ENCODE measurements around the gene TRMT5. TPM values are rescaled to one million over a fixed set of nuclear protein-coding genes. Genes with fewer than 3 reads are reported as not detected.

The TRMT5 gene
- total RNA-seq, 1 donor from 2014 or later: 19.8 TPM

DNA sequence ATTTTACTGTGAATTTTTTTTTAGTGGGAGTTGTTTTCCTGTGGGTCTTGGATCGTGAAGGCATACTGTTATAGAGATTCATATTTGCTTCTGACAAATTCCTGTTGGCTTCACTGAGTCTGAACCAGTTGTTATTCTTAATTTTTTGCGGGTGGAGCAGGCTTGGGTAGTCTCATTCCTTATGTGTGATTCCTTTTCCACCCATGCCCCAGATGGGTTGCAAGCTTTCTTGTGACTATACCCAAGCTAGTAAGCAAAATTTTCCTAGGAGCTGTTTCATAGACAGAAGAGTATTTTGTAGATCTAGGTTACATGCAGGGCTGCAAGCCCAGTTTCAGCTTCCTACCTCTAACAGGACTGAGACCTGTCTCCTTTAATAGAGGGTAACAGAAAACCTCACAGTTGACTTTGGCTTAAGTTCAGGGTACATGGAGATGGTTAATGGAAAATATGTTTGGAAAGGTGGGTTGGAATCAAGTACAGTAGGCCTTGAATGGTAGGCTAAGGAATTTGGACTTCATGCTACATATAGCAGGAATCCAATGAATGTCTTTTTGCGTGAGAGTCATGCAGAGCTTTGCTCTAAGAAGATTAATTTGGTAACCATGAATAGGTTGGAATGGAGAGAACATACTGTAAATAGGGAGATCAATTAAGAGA is 29.0 kb downstream of the TRMT5 start:
- Mint-ChIP-seq H3K36me3 (peaks cover 12% of the 10 kb centered on the region), H3K27ac (no peak overlapping the region), H3K4me1 (ENCODE audit: unreplicated experiment) (no peaks in the 10 kb centered on the region), H3K4me3 (no peak overlapping the region), H3K27me3 (no peaks in the 10 kb centered on the region), H3K9me3 (peaks cover 14% of the 10 kb centered on the region)
- no peak for DNase-seq (ENCODE audit: extremely low spot score, unreplicated experiment)
- TF ChIP-seq, protein P1, sequence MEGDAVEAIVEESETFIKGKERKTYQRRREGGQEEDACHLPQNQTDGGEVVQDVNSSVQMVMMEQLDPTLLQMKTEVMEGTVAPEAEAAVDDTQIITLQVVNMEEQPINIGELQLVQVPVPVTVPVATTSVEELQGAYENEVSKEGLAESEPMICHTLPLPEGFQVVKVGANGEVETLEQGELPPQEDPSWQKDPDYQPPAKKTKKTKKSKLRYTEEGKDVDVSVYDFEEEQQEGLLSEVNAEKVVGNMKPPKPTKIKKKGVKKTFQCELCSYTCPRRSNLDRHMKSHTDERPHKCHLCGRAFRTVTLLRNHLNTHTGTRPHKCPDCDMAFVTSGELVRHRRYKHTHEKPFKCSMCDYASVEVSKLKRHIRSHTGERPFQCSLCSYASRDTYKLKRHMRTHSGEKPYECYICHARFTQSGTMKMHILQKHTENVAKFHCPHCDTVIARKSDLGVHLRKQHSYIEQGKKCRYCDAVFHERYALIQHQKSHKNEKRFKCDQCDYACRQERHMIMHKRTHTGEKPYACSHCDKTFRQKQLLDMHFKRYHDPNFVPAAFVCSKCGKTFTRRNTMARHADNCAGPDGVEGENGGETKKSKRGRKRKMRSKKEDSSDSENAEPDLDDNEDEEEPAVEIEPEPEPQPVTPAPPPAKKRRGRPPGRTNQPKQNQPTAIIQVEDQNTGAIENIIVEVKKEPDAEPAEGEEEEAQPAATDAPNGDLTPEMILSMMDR (conservative IDR thresholded peaks at IDR 0.05): no peak

DNA sequence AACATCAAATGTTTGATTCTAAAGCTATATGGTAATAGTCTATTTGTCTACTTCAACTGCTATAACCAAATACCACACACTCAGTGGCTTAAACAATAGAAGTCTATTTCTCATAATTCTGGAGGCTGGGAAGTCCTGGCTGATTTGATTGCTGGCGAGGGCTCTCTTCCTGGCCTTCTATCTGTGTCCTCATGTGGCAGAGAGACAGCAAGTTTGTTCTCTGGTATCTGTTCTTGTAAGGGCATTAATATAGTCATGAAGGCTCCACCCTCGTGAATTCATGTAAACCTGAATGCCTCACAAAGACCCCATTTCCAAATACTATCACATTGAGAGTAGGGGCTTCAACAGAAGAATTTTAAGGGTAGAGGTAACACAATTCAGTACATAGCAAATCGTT is 34.1 kb downstream of the TRMT5 start:
- peaks cover 11% of the 10 kb centered on the region for H3K36me3 Mint-ChIP-seq
- DNase-seq (ENCODE audit: extremely low spot score, unreplicated experiment): no peak
- TF ChIP-seq, protein P1 (conservative IDR thresholded peaks at IDR 0.05): no peak
- no peak overlapping the region for H3K4me3 Mint-ChIP-seq
- H3K9me3 Mint-ChIP-seq: no peaks in the 10 kb centered on the region
- H3K4me1 Mint-ChIP-seq (ENCODE audit: unreplicated experiment): peaks cover 5% of the 10 kb centered on the region
- H3K27me3 Mint-ChIP-seq: no peaks in the 10 kb centered on the region
- no peak overlapping the region for H3K27ac Mint-ChIP-seq

DNA sequence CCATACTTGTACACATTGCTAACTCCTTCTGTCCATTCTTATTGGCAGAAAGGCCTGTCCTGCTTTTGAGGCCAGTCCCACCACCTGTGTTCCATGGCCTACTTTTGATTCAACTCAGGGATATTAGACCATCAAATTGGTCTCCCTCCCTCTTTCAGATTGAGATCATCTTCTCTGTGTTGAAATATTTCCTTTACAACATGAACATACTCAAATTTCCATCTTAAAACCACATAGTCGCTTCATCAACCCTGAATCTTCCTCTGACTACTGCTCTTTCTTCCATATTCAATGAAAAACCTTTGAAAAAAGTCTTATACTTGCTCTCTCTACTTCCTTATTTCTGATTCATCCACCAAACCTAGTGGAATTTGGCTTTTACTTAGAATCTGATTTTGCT is 34.9 kb downstream of the TRMT5 start:
- H3K27ac Mint-ChIP-seq: no peak overlapping the region
- TF ChIP-seq, protein P1 (conservative IDR thresholded peaks at IDR 0.05): no peak
- H3K36me3 Mint-ChIP-seq: peaks cover 14% of the 10 kb centered on the region
- H3K9me3 Mint-ChIP-seq: no peaks in the 10 kb centered on the region
- peaks cover 5% of the 10 kb centered on the region for H3K4me1 Mint-ChIP-seq (ENCODE audit: unreplicated experiment)
- no peak overlapping the region for H3K4me3 Mint-ChIP-seq
- no peaks in the 10 kb centered on the region for H3K27me3 Mint-ChIP-seq
- no peak for DNase-seq (ENCODE audit: extremely low spot score, unreplicated experiment)

DNA sequence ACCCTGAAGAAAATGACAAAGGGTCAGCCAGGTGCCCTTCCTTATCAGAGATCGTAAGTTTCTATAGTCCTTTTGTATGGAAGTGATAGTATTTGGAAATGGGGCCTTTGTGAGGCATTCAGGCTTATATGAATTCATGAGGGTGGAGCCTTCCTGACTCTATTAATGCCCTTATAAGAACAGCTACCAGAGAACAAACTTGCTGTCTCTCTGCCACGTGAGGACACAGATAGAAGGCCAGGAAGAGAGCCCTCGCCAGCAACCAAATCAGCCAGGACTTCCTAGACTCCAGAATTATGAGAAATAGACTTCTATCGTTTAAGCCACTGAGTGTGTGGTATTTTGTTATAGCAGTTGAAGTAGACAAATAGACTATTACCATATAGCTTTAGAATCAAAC is 36.7 kb downstream of the TRMT5 start:
- H3K27me3 Mint-ChIP-seq: no peaks in the 10 kb centered on the region
- no peak for DNase-seq (ENCODE audit: extremely low spot score, unreplicated experiment)
- H3K4me1 Mint-ChIP-seq (ENCODE audit: unreplicated experiment): peaks cover 5% of the 10 kb centered on the region
- TF ChIP-seq, protein P1 (conservative IDR thresholded peaks at IDR 0.05): no peak
- H3K9me3 Mint-ChIP-seq: peaks cover 3% of the 10 kb centered on the region
- H3K27ac Mint-ChIP-seq: no peak overlapping the region
- no peak overlapping the region for H3K4me3 Mint-ChIP-seq
- peaks cover 18% of the 10 kb centered on the region for H3K36me3 Mint-ChIP-seq

DNA sequence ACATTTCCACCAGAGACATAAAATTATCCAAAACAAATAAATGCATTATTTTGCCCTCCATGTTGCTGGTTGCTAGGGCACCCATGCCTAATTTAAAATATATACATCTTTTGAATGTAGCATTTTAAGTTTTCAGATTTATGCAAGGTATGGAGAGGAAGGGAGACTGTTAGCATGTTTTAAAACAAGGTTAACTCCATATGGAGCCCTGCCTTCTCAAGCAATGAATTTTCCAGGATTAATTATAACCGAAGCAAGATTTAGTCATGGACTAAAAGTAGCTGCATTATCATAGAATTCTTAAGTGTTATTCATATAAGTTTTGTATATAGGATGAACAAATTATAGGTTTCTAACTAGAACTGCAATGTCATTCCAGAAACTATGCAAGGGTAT is 37.2 kb downstream of the TRMT5 start:
- Mint-ChIP-seq H3K4me1 (ENCODE audit: unreplicated experiment) (peaks cover 5% of the 10 kb centered on the region), H3K27me3 (no peaks in the 10 kb centered on the region), H3K27ac (no peak overlapping the region), H3K36me3 (peaks cover 21% of the 10 kb centered on the region), H3K4me3 (no peak overlapping the region), H3K9me3 (peaks cover 6% of the 10 kb centered on the region)
- no peak for DNase-seq (ENCODE audit: extremely low spot score, unreplicated experiment)
- TF ChIP-seq, protein P1 (conservative IDR thresholded peaks at IDR 0.05): no peak
